IPS-NIHi11 (cell line): Measurements from ENCODE around the gene PRELP.

Experiments used
- DNase-seq: peaks from one replicate; pipeline ENCODE4 v3.0.0; 2012; ENCODE audit warnings: mixed read lengths, low spot score

Gene PRELP

DNA sequence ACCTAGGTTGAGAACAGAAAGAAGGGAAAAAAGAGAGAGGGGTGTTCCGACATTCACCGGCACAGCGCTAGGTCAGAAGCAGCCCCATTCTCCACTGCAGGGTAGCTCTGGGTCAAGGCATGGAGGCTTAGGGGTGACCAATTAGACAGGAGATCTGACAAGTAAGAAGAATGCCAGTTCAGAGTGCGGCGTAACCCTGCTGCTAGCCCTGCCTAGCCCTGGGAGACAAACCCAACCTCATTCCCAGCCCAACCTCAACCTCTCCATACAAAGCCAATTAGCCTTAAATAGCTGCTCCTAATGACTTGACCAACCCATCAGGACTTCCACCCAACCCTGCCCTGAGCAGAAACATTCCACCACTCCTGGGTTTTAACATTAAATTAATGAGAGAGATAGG is 3.4 kb downstream of the PRELP start:
- DNase-seq, result no peak

DNA sequence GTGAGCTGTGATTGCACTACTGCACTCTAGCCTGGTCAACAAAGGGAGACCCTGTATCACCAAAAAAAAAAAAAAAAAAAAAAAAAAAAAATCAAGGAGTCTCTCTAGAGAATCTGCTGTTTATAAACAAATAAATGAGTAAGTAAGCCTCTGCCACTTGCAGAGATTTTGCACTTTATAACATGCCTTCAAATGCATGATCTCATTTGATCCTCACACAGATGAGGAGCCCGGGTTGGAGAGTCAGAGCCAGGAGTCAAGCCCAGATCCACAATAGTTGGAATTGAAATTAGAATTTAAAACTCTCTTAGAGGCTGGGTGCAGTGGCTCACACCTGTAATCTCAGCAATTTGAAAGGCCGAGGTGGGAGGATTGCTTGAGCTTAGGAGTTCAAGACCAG is 4.0 kb downstream of the PRELP start:
- no peak for DNase-seq

DNA sequence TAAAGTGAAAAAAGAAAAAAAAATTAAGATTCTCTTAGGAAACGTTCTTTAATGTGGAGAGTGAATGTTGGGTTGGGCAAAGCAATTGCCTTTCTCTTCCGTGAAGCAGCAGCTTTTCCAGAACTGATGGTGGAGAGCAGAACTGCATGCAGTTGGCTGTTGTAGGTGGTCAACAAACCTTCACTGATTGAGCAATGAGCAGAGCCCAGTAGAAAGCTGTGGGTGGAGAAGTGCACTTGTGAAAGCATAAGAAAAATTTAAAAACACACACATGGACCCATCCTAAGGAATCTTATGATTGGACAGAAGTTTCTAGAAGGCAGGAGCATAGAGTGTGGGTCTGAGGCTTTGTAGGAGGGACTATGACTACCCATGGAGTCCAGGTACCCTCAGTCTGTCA is 4.5 kb downstream of the PRELP start:
- DNase-seq, result no peak

DNA sequence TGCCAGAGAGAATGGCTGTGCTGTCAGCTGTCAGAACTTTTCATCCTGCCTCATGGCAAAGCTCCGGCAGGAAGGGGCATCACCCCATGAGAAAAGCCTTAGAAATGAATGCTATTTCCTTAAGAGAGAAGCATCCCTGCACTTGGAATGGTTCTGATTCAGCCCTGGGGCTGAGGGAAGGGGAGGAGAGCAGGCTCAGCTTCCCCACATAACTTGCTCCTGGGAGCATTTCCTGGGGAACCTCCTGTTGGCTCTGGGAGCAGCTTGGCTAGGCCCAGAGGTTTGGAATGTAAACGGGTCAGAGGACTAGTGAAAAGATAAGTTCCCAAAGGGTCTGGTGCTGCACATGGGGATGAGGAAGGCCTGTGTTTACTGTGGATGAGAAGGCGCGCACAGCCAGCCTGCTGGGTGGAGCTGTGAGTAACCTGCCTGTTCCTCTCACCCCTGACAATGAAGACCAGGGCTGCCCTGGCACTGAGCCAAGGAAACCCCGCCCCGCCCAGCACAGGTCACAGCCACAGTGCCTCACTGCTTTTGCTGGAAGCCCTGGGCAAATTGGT is 5.0 kb downstream of the PRELP start:
- peak; percentile 75 for DNase-seq

DNA sequence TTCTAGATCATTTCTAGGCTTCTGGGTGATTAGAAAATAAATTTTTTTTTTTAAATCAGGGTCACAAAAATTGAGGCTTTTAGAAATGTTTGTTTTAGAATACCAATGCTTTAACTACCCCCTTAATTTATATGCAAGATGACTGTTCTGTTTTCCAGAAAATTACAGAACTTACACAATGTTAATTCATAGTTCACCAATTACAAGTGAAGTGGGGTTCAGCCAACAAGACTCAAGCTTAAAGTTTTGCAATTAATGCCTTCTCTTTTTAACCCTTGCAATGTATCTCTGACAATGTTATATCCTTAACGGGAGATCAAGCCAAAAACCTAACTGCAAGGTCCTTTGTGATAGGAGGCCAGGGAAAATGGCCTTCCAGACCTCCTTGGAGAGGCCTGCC is 5.6 kb downstream of the PRELP start:
- DNase-seq, result no peak

DNA sequence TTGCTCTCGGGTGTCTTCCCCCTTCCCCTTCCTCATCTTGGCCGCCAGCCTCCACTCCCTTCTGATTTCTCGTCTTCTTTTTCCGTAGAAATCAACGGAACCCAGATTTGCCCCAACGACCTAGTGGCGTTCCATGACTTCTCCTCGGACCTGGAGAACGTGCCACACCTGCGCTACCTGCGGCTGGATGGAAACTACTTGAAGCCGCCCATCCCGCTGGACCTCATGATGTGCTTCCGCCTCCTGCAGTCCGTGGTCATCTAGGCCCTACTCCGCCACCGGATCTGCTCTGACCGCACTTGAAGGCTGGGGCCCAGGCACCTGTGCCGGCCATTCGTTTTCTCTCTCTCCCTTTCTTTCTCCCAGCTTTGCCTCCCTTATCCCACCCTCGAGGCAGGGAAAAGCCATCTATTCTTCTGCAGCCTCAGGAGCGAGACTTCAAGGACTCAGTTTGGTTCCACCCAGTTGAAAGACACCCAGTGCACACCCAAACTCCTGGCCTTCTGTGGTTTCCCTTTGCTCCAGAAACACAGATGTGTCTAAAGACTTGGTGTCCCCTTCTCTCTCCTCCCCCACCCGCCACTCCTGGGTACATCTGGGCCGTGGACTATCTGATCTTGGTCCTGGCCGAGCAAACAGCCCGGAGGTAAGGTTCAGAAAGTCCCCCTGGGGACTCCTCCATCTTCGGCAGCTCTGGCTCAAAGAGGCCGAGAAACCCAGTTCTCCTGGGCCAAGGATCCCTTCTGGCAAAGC is 11.2 kb downstream of the PRELP start:
- no peak for DNase-seq

DNA sequence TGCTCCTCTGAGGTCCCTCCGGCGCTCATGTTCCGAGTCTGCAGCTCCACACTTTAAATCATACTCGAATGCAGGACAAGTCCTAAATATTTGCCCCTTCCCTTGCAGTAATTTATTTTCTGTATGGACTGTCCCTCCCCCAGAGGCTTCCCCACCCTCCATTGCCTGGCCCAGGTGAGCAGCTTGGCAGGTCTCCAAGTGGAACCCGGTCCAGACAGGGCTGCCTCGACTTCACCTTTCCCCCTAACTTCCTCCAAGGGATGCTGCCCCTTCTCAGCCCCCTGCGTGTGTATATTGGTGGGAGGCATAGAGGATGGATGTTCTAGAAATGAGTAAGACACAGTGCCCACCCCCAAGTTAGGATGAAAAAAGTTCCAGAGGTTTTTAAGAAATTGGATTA is 12.9 kb downstream of the PRELP start:
- DNase-seq, result no peak

DNA sequence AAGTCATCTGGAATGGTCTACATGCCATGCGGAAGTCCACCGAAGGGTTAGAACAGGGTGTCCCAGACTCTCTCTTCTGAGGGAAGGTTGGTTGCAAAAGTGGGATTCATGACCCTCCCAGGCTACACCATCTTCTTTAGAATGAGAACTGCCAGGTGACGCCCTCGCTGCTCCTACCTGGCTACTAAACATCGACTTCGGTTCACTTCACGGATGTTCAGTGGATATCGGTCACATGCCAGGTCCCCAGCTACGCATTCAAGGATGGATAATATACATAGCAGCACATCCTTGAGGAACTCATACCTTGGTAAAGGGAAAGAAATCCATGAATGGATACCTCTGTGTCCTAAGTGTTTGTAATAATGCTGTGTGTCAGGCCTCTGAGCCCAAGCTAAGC is 15.0 kb downstream of the PRELP start:
- DNase-seq, result no peak

DNA sequence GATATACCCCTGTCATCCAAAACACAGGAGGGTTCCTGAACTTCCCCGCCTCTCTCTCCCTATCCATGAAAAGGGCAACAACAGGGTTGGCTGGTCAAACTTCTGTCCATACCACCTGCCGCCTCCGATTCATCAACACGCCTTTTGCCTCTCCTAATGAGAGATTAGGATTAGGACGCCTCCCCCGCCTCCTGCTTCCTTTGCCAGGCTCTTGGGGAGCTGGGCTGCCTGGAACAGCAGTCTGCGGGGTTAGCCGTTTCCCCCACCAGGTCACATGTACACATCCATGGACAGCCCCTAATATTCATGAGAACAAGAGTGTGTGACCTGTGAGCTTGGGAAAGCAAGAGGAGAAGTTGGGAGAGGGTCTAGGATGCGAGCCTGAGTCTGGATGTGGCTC is 16.1 kb downstream of the PRELP start:
- DNase-seq, result no peak

DNA sequence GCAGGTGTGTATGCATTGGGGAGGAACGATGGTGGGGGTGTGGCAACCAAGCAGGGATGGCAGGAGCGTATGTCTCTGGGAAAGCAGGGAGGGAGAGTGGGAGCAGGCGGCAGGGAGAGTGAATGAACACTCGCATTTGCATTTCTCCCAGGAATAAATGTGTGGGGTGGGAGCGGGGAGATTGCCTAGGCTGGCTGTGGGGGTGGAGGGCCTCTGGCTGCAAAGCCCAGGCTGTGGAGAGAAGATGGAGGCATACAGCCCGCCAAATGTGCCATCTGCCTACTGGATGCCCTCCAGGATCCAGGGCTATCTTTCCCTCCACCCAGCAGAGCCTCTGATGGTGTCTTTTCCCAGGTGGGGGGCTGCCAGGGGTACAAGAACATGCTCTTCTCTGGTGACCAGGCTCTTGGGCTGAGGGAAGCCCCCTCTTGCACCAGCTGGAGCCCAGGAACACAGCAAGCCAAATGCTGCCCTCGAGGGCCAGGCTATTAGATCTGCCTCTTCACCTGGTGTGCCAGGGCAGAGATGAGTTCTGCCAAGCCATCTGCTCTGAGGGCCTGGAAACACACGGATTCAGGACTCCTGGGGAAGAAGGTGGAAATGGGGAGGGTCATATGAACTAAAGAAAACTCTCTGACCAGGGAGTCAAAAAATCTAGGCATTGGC is 16.6 kb downstream of the PRELP start:
- DNase-seq, result no peak

DNA sequence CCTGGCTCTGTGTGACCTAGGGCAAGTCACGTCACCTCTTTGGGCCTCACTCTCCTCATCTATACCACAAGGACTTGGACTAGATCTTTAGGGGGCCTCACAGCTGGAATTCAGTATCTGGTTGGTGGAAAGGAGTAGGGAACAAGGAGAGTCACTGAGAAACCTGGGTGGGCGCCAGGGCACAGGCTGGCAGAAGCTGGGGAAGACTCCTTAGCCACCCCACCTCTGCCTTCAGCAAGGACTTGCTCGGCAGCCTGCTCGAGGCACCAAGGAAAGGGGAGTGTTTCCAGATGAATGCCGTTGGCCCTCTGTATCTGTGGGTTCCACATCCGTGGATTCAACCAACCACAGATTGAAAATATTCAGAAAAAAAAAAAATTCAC is 17.1 kb downstream of the PRELP start:
- no peak for DNase-seq

DNA sequence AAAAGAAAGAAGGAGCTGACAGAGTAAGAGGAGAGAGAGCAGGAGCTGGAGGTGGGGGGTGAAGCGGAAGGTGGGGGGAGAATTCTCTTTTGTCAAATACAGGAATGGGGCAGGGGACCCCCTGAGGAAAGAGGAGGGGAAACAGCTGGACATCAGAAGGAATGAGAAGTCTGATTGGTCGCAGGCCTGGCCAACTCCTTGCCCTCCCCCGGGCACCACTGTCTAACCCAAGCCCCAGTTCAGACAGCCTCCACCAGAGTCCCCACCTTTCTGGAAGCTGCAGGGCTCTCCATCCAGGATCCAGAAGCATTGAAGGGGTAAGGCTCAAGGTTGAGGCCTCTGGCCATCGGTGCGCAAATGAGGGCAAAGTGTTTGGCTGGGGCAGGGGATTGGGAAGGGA is 18.3 kb downstream of the PRELP start, which contains the start of gene OPTC:
Gene OPTC (plus strand): TSS at position 253 of the 400 bp plus-strand sequence. CDS start 1,853 bp downstream, outside the sequence.
- DNase-seq, result peak; percentile 49

DNA sequence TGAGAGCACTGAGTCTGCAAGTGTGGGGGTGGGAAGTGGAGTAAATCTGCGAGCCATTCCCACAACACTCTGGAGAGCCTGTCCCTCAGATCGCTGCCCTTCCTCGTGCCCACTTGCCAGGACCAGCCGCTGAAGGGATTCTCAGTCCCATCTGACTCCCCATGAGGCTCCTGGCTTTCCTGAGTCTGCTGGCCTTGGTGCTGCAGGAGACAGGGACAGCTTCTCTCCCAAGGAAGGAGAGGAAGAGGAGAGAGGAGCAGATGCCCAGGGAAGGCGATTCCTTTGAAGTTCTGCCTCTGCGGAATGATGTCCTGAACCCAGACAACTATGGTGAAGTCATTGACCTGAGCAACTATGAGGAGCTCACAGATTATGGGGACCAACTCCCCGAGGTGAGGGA is 20.2 kb downstream of the PRELP start:
- DNase-seq, result no peak

DNA sequence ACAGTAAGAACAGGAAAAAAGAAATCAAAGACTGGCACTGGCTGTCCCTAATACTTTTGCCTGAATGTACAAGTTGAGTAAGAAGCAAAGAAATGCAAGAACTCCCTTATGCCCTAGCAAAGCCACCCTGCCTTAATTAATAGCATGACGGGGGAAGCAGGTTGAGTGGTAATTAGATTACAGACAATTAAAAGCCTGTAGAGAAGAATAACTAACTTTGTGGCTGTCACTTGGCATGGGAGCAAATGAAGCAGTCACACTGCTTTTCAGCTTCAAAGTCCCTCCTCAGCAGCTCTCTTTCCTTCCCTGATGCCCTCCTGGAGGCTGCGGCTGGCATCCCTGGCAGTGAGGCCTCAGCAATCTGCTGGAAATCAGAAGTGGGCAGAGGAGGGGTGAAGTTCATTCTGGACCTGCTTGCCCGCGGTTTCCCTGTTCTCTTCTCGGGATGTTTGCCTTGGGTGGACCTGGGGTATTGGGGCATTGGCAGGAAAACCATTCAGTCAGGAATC is 21.7 kb downstream of the PRELP start:
- DNase-seq, result no peak

DNA sequence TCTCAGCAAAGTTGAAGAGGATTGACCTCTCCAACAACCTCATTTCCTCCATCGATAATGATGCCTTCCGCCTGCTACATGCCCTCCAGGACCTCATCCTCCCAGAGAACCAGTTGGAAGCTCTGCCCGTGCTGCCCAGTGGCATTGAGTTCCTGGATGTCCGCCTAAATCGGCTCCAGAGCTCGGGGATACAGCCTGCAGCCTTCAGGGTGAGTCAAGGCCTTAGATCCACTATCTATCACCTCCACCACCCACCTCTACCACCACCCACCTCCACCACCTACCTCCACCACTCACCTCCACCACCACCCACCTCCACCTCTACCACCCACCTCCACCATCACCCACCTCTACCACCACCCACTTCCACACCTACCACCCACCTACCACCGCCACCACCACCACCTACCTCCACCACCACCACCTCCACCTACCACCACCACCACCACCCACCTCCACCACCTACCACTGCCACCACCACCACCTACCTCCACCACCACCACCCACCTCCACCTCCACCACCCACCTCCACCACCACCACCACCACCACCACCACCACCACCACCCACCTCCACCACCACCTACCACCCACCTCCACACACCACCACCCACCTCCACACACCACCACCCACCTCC is 24.2 kb downstream of the PRELP start:
- DNase-seq, result no peak

DNA sequence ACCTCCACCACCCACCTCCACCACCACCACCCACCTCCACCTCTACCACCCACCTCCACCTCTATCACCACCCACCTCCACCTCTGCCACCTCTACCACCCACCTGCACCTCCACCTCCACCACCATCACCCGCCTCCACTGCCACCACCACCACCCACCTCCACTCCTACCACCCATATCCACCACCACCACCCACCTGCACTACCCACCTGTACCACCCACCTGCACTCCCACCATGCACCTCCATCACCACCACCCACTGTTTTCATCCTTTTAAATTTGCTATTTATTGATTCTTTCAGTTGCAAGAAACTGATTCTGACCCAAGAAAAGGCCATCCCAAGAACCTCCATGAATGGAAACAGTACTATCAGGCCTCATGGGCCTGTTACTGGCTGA is 24.7 kb downstream of the PRELP start:
- DNase-seq, result no peak

DNA sequence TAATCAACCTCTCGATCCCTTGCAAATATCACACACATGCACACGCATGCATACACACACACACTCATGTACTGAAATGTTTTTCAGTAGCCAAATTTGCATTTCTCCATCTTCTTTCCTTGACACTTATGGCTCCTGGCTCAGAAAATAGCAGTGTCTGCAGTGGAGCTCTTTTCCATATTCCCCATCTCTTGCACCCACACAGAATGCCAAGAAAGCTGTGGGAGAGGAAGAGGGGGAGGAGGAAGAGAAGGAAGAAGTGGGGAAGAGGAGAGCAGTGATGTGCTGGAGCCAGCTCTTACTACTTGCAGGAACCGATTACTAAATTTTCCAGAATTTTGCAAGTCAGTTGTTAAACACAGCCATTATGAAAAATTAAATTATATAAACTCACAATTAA is 28.2 kb downstream of the PRELP start:
- DNase-seq, result no peak

DNA sequence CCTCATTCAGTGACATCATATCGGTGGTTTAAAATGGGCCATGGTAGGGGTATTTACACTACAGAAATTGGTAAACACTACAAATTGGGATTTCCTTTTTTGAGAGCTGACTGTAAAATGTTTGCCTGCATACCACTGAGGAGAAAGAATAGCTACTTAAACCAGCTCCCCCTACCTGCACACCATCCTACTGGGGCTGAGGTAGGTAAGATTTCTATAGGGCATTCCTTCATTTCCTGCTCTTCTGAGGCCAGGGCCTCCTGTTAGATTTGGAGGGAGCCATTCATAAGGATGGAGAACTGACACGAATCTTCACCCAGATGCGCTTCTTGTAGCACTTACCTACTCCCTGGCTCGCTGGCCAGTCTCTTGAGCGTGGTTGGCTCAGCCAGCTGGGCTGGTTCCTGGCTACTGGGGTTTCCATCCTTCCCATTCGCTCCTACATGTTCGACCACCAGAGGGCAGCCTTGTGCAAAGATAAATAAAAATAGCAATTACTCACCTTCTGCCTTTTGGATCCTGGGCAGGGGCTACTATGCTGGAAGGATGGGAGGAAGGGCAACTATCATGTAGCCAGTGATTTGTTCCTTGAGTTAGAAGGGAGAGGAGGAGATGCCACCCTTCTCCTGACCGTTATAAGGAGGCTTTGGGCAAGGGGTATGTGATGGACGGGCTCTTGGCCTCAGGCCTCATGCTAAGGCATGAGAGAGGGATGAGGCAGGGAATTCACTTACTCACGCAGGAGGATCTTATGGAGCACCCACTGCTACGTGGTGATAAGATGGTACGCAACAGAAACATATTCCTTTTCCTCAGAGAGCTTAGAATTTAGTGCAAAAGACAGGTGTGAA is 29.0 kb downstream of the PRELP start:
- DNase-seq, result peak; percentile 89

DNA sequence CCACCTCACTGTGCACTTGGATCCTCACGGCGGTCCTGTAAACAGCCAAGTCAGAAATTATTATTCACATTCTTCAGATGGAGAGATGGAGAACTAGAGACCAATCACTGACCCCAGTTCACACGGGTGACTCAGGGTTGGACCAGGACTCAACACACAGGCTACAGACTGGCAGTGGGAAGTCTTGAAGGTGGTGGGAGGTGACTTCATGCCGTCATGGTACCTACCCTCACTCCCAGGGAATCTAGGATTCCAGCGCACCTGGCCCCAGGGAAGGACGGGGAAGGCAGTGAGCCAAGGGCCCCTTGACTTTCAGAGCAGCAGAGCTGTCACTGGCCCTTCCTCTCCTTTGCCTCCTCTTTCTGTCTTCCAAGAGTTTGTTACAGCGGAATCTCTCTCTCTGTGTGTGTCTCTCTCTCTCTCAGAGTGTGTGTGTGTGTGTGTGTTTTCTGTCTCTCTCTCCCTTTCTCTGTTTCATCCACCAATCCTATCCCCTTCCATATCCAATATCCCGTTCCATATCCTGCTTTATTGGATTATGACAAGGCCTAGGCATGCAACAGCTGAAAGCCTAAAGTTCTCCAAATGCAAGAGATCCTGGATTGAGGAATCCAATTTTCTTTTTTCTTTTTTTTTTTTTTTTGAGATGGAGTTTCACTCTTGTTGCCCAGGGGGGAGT is 30.1 kb downstream of the PRELP start:
- no peak for DNase-seq

DNA sequence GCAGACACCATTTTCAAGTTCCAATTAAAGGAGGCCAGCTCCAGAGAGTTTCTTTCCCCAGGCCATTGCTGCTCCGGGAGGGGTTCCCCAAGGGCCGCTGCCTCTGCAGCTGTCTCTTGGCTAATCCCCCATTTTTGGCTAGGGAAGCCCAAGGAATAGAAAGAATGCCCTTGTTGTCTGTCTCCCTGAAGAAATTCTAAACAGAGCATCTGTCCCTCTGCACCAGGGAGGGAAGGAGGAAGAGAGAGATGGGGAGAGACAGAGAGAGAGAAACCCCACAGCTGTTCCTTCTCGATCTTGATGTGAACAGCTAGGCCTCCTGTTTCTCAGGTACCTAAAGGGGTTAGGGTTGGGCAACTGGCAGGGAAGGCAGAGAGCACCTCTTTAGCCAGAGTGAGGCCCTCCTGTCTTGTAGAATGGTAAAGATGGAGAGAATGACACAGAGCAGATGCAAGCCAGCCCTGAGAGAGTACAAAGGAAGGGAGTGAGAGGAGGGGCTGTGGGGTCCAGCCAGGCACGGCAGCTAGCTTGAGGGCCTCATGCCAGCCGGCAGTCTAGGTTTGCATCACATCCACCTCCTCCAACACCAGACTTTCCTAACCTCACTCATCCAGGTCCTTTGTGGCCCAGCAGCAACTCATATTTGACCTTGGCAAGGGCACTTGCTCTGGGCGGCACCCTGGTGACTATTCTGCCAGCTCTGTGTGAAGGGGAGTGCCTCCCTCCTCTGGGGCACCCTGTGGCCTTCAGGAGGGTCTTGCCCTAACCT is 31.4 kb downstream of the PRELP start:
- no peak for DNase-seq

DNA sequence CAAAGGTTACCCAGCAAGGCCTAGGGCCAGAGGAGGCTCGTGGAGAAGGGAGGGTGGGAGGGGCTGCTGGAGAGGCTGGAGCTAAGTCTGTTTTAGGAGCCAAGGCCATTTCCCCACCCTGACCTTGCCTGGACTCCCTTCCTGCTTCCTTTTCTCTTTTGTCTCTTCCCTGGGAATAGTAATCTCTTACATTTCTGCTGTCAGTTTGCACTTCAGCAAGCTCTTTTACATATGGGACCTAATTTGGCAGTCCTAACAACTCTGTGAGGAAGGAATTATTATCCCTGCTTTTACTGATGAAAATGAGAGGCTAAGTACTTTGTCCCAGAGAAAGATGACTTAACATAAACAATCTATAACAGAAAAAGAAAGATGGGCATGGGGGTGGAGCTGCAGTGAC is 32.2 kb downstream of the PRELP start:
- no peak for DNase-seq
